C4-2B (cell line): ENCODE data around the gene ACOT7.

ENCODE experiments used
- CTCF ChIP-seq: fragments of 450-650 bp; conservative IDR thresholded peaks from 2 replicates; pipeline ENCODE4 v1.5.1; 2017; ENCODE audit warnings: mild to moderate bottlenecking
- ZFX ChIP-seq: fragments of 450-650 bp; IDR thresholded peaks from 2 replicates; pipeline ENCODE4 v1.6.1; 2017

DNA sequence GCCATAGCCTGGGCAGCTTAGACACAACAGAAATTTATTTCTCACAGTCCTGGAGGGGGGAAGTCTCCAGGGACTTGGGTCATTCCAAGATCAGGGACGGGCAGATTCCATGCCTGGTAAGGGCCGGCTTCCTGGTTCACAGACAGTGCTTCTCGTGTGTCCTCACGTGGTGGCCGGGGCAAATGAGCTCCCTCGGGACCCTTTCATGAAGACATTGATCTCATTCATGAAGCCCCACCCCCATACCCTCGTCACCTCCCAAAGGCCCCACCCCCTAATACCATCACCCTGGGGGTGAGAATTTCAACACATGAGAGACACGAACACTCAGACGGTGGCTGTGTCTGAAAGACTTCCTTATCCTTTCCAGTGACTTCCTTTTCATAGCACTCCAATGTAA is 51.5 kb downstream of the ACOT7 start:
- no peak for TF ChIP-seq CTCF
- TF ChIP-seq ZFX = no peak
